ENCODE measurements around the gene PRKAR2B.

PRKAR2B gene

GRCh38 chr7:107158028-107158427, 113.5 kb downstream of the PRKAR2B start:
- no peak for DNase-seq (ENCODE audit: low read depth in 2 of 2)

GRCh38 chr7:107160389-107160788, 115.9 kb downstream of the PRKAR2B start:
- no peak for DNase-seq (ENCODE audit: low read depth in 2 of 2)

- no peak for DNase-seq (ENCODE audit: low read depth in 2 of 2)
Observed at GRCh38 chr7:107161415-107161814, 116.9 kb downstream of the PRKAR2B start.

GRCh38 chr7:107162475-107162874, 118.0 kb downstream of the PRKAR2B start:
- DNase-seq (ENCODE audit: low read depth in 2 of 2), result no peak

GRCh38 chr7:107164092-107164491, 119.6 kb downstream of the PRKAR2B start:
- no peak for DNase-seq (ENCODE audit: low read depth in 2 of 2)

- DNase-seq (ENCODE audit: low read depth in 2 of 2), result no peak
Observed at GRCh38 chr7:107165341-107165740, 120.8 kb downstream of the PRKAR2B start.

GRCh38 chr7:107166736-107167426, 122.4 kb downstream of the PRKAR2B start:
- DNase-seq (ENCODE audit: low read depth in 2 of 2), result no peak

- peak; percentile 72 for DNase-seq (ENCODE audit: low read depth in 2 of 2)
Observed at GRCh38 chr7:107167483-107168232, 123.2 kb downstream of the PRKAR2B start.

GRCh38 chr7:107168233-107169119, 124.0 kb downstream of the PRKAR2B start, which contains the start of gene HBP1:
TSS of gene HBP1 (plus strand) at chr7:107169003. CDS start at chr7:107179894, 10,891 bp downstream.
- DNase-seq (ENCODE audit: low read depth in 2 of 2), result peak; percentile 100

GRCh38 chr7:107169120-107170050, 124.9 kb downstream of the PRKAR2B start:
- DNase-seq (ENCODE audit: low read depth in 2 of 2), result peak; percentile 77 to 81

GRCh38 chr7:107170051-107170915, 125.8 kb downstream of the PRKAR2B start:
- no peak for DNase-seq (ENCODE audit: low read depth in 2 of 2)

GRCh38 chr7:107171496-107171895, 127.0 kb downstream of the PRKAR2B start:
- no peak for DNase-seq (ENCODE audit: low read depth in 2 of 2)

- DNase-seq (ENCODE audit: low read depth in 2 of 2), result no peak
Observed at GRCh38 chr7:107172276-107173032, 127.9 kb downstream of the PRKAR2B start.

GRCh38 chr7:107173191-107173590, 128.7 kb downstream of the PRKAR2B start:
- DNase-seq (ENCODE audit: low read depth in 2 of 2), result no peak

- DNase-seq (ENCODE audit: low read depth in 2 of 2), result no peak
Observed at GRCh38 chr7:107173691-107174406, 129.3 kb downstream of the PRKAR2B start.

- DNase-seq (ENCODE audit: low read depth in 2 of 2), result no peak
Observed at GRCh38 chr7:107179326-107180164, 135.0 kb downstream of the PRKAR2B start.

GRCh38 chr7:107180378-107180777, 135.9 kb downstream of the PRKAR2B start:
- DNase-seq (ENCODE audit: low read depth in 2 of 2), result peak; percentile 74 to 76

- DNase-seq (ENCODE audit: low read depth in 2 of 2), result no peak
Observed at GRCh38 chr7:107181172-107181571, 136.7 kb downstream of the PRKAR2B start.
